Glutamatergic neuron (in vitro differentiated cells): ENCODE measurements around the gene BMPR1A. TPM values are rescaled to one million over a fixed set of nuclear protein-coding genes. Genes with fewer than 3 reads are reported as not detected.

ENCODE experiments used
- DNase-seq: peaks from one replicate; pipeline ENCODE4 v3.0.0; 2022
- H3K27ac Mint-ChIP-seq: one replicate; pipeline ENCODE4 v1.8.0; 2020; ENCODE audit warnings: mild to moderate bottlenecking, mixed read lengths, inconsistent platforms; ENCODE audit not compliant: unreplicated experiment
- H3K27me3 Mint-ChIP-seq: one replicate; pipeline ENCODE4 v1.8.0; 2020; ENCODE audit warnings: mild to moderate bottlenecking, moderate library complexity, mixed read lengths, inconsistent platforms; ENCODE audit not compliant: unreplicated experiment
- H3K36me3 Mint-ChIP-seq: one replicate; pipeline ENCODE4 v1.8.0; 2020; ENCODE audit warnings: mild to moderate bottlenecking, mixed read lengths, inconsistent platforms; ENCODE audit not compliant: unreplicated experiment
- H3K4me1 Mint-ChIP-seq: one replicate; pipeline ENCODE4 v1.8.0; 2020; ENCODE audit warnings: mild to moderate bottlenecking, low read depth, mixed read lengths, inconsistent platforms; ENCODE audit not compliant: unreplicated experiment
- H3K4me3 Mint-ChIP-seq: one replicate; pipeline ENCODE4 v1.8.0; 2020; ENCODE audit warnings: mild to moderate bottlenecking, mixed read lengths, inconsistent platforms; ENCODE audit not compliant: unreplicated experiment
- H3K9me3 Mint-ChIP-seq: one replicate; pipeline ENCODE4 v1.8.0; 2020; ENCODE audit warnings: mild to moderate bottlenecking, moderate library complexity, mixed read lengths, inconsistent platforms; ENCODE audit not compliant: unreplicated experiment
- total RNA-seq: library from RNA; stranded (reverse); fragmentation: NEBNext Ultra II Directional; extraction: Animal tissue kit (Norgen Biotek cat#: 25700); gene quantifications from one replicate; pipeline ENCODE4 v1.2.1, GENCODE V29; 2021; ENCODE audit not compliant: unreplicated experiment
- TF ChIP-seq, protein P1 (sequence below): fragments of 200-600 bp; sonication (generic); IDR thresholded peaks from one replicate; pipeline ENCODE4 v1.5.0; 2021; ENCODE audit not compliant: partially characterized antibody, unreplicated experiment

BMPR1A gene
- total RNA-seq, 1 donor from 2014 or later = 27.7 TPM

DNA sequence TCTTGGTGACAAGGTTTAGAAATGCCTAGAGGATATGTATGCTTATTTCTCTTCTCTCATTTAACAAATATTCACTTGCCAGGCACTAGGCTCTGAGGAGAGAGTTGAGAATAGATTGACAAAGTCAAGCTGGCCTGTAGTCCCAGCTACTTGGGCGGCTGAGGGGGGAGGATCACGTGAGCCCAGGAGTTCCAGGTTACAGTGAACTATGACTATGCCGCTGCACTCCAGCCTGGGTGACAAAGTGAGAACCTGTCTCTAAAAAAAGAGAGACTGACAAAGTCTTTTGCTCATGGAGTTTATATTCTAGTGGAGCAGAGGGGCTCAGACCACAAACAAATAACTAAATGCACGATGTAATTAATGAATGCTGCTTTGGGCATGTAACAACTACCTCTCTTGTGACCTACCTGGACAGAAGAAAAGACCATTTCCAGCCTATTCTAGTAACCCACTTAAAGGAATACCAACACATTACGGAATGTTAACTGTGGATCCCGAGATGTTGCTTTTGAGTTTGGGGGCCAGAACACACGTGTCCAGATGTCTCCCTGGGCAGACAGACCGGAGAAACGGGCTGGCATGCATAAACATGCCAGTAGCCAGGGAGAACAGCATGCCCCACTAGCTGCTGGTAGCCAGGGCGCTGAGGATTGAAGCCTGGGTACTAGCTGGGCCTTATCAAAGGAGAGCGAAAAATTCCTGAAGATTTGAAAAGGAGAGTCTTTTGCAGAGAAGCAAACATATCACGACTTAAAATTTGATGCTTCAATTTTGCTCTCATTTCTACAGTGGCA lies 2.6 kb upstream of the BMPR1A start:
- Mint-ChIP-seq H3K36me3 (no peaks in the 10 kb centered on the region), H3K4me3 (peak overlapping the region; percentile 65), H3K27me3 (peaks cover 7% of the 10 kb centered on the region), H3K4me1 (peaks cover 15% of the 10 kb centered on the region), H3K9me3 (peaks cover 9% of the 10 kb centered on the region), H3K27ac (no peak overlapping the region)
- TF ChIP-seq, protein P1, sequence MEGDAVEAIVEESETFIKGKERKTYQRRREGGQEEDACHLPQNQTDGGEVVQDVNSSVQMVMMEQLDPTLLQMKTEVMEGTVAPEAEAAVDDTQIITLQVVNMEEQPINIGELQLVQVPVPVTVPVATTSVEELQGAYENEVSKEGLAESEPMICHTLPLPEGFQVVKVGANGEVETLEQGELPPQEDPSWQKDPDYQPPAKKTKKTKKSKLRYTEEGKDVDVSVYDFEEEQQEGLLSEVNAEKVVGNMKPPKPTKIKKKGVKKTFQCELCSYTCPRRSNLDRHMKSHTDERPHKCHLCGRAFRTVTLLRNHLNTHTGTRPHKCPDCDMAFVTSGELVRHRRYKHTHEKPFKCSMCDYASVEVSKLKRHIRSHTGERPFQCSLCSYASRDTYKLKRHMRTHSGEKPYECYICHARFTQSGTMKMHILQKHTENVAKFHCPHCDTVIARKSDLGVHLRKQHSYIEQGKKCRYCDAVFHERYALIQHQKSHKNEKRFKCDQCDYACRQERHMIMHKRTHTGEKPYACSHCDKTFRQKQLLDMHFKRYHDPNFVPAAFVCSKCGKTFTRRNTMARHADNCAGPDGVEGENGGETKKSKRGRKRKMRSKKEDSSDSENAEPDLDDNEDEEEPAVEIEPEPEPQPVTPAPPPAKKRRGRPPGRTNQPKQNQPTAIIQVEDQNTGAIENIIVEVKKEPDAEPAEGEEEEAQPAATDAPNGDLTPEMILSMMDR = no peak
- no peak for DNase-seq

- peaks cover 9% of the 10 kb centered on the region for H3K9me3 Mint-ChIP-seq
- no peak for DNase-seq
- H3K36me3 Mint-ChIP-seq = no peaks in the 10 kb centered on the region
- H3K4me3 Mint-ChIP-seq = peak overlapping the region; percentile 86
- H3K27ac Mint-ChIP-seq = peak overlapping the region; percentile 80
- H3K4me1 Mint-ChIP-seq = peaks cover 23% of the 10 kb centered on the region
- TF ChIP-seq, protein P1 = no peak
- peaks cover 5% of the 10 kb centered on the region for H3K27me3 Mint-ChIP-seq
Measured at GRCh38 chr10:86755454-86755739, 1.0 kb upstream of the BMPR1A start.

GRCh38 chr10:86755740-86756510 lies 494 bp upstream of the BMPR1A start:
- H3K4me1 Mint-ChIP-seq = peaks cover 23% of the 10 kb centered on the region
- H3K9me3 Mint-ChIP-seq = peaks cover 9% of the 10 kb centered on the region
- peak overlapping the region; percentile 80 for H3K27ac Mint-ChIP-seq
- H3K27me3 Mint-ChIP-seq = peaks cover 5% of the 10 kb centered on the region
- TF ChIP-seq, protein P1 = no peak
- no peaks in the 10 kb centered on the region for H3K36me3 Mint-ChIP-seq
- DNase-seq = peak; percentile 75
- peak overlapping the region; percentile 86 for H3K4me3 Mint-ChIP-seq

GRCh38 chr10:86757113-86757972 lies 924 bp downstream of the BMPR1A start:
- Mint-ChIP-seq H3K4me1 (peaks cover 23% of the 10 kb centered on the region), H3K27ac (peak overlapping the region; percentile 88), H3K4me3 (peak overlapping the region; percentile 90), H3K27me3 (peaks cover 5% of the 10 kb centered on the region), H3K36me3 (no peaks in the 10 kb centered on the region), H3K9me3 (peaks cover 9% of the 10 kb centered on the region)
- peak; percentile 44 for DNase-seq
- TF ChIP-seq, protein P1 = peak; percentile 30
